NCI-H510A (cell line): Measurements from ENCODE around the gene PPP1R13B.
A peak's percentile ranks its signal among the peaks of the same experiment; 100 is the strongest.
"Not testable (repeated sequence)": the region's sequence is repeated elsewhere in the genome, so short reads cannot be mapped to it uniquely, and the experiment has no call there.

Experiments
- DNase-seq: peaks from one replicate; lab custom pipeline; 2025; lab: John Stamatoyannopoulos, UW

Gene PPP1R13B

GRCh38 chr14:103776319-103776718 is 71.1 kb downstream of the PPP1R13B start:
- not testable (repeated sequence) for DNase-seq

GRCh38 chr14:103775506-103775905 is 71.9 kb downstream of the PPP1R13B start:
- DNase-seq = no peak

- no peak for DNase-seq
Observed at GRCh38 chr14:103773521-103773920, 73.9 kb downstream of the PPP1R13B start.

- no peak for DNase-seq
Observed at GRCh38 chr14:103772078-103772712, 75.2 kb downstream of the PPP1R13B start.

GRCh38 chr14:103770902-103771301 is 76.5 kb downstream of the PPP1R13B start:
- no peak for DNase-seq

GRCh38 chr14:103770500-103770899 is 76.9 kb downstream of the PPP1R13B start:
- DNase-seq = no peak

GRCh38 chr14:103767336-103767894 is 80.0 kb downstream of the PPP1R13B start:
- DNase-seq = no peak

- DNase-seq = no peak
Observed at GRCh38 chr14:103765526-103765925, 81.8 kb downstream of the PPP1R13B start.

- DNase-seq = no peak
Observed at GRCh38 chr14:103763730-103764488, 83.5 kb downstream of the PPP1R13B start.

- DNase-seq = no peak
Observed at GRCh38 chr14:103762541-103762940, 84.8 kb downstream of the PPP1R13B start.

GRCh38 chr14:103762036-103762435 is 85.3 kb downstream of the PPP1R13B start:
- DNase-seq = no peak

GRCh38 chr14:103758059-103758776 is 89.2 kb downstream of the PPP1R13B start:
- no peak for DNase-seq

- DNase-seq = no peak
Observed at GRCh38 chr14:103755060-103755459, 92.3 kb downstream of the PPP1R13B start.

GRCh38 chr14:103753774-103754173 is 93.6 kb downstream of the PPP1R13B start:
- no peak for DNase-seq

- no peak for DNase-seq
Observed at GRCh38 chr14:103749860-103750259, 97.5 kb downstream of the PPP1R13B start.

- DNase-seq = no peak
Observed at GRCh38 chr14:103749452-103749851, 97.9 kb downstream of the PPP1R13B start.

- DNase-seq = peak; percentile 63
Observed at GRCh38 chr14:103748534-103748857, 98.9 kb downstream of the PPP1R13B start.

GRCh38 chr14:103746701-103747100 is 100.7 kb downstream of the PPP1R13B start:
- no peak for DNase-seq

GRCh38 chr14:103745424-103745823 is 102.0 kb downstream of the PPP1R13B start:
- no peak for DNase-seq

GRCh38 chr14:103744621-103745395 is 102.6 kb downstream of the PPP1R13B start:
- DNase-seq = no peak

- no peak for DNase-seq
Observed at GRCh38 chr14:103743691-103744090, 103.7 kb downstream of the PPP1R13B start.
